NOMO-1 treated with DMSO at 0.1 percent for 48 hours (cell line): ENCODE results near the gene CHRNA1.

Experiments
- DNase-seq: peaks from one replicate; lab custom pipeline; 2025; ENCODE audit not compliant: unreplicated experiment; lab: John Stamatoyannopoulos, UW

Gene CHRNA1

DNA sequence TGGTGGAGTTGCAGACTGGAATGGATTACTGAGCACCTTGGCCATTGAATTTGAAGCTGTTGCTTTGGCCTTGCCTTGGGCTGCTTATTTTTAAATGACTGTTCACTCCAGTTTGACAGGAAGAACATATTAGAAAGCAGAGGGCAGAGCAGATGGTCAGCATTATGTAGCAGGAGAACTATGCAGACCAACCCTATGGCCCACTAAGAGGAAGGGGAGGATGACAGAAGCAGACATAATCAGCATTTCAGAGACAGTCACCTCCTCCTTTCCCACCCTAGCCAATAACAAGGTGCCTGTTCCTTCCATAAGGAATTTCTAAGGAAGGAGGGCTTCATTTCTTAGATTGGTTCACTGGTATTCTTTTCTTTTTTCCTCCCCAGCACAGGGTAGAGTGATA, 2.4 kb downstream of the CHRNA1 start:
- DNase-seq: no peak

DNA sequence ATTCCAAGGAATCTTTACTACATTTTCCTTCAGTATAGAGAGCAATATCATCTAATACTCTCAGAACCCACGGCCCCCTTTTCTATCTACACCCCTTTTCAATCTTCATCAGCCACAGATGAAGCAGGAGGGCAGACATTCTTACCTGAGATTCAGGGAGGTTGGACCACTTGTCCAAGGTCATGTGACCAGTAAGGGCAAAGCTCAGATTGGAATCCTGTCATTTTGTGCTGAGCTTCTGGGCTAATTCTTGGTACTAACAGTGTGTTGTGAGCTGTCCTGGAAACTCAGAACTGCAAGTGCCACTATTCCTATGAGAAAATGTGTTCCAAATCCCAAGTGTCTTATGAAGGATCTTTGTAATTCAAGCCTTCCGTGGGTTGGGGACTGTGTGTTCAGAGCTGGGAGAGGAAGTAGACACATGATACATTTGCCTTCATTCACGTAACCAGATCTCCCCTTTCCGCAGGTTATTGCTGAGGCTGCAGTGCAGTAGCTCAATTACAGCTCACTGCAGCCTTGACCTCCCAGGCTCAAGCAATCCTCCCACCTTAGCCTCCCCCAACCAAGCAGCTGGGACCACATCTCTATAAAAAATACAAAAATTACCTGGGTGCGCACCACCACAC, 3.3 kb downstream of the CHRNA1 start:
- no peak for DNase-seq

DNA sequence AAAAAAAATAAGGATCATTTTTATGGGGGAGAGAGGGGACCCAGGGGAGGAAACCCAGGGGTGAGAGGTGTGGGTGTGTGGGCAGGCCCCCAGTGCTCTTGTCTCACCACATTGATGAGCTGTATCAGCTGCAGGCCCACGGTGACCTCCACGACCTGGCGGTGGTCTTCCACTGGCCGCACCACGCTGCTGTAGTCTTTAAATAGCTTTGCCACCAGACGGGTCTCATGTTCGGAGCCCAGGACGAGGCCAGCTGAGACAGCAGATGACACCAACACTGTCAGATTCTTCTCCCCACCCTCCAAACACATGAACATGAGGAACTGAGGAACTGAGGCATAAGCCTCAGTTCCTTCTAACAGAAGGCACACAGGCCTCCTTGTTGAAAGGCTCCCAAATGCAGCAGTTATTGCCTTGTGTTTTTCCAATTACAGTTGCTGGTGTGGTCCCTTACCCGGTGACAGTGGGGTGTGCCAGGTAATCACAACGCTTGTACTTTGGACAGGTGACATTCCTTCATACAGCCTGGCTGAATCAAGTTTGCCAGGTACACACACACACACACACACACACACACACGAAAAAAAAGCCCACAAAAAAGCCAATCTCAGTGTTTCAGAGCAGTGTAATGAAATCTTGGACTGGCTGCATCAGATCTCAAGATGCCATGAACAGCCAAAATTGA, 4.7 kb downstream of the CHRNA1 start:
- DNase-seq: no peak

DNA sequence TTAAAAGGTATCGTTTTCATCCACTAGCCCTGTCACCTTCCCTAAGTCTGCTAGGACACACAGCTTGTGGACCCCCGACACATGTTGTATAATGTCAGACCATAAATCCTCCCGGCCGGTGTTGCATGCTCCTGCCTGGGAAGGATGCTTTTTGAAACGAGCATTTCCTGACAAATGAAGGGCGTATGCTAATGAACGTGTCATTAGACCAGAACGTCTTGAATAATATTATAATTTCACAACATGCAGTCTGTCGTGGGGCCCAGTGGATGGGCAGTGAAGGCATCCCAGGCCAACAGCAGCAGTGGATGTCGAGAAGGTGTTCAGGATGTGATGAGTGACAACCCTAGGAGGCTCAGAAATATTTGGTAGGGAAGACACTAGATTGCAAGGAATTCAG, 7.5 kb downstream of the CHRNA1 start:
- no peak for DNase-seq

DNA sequence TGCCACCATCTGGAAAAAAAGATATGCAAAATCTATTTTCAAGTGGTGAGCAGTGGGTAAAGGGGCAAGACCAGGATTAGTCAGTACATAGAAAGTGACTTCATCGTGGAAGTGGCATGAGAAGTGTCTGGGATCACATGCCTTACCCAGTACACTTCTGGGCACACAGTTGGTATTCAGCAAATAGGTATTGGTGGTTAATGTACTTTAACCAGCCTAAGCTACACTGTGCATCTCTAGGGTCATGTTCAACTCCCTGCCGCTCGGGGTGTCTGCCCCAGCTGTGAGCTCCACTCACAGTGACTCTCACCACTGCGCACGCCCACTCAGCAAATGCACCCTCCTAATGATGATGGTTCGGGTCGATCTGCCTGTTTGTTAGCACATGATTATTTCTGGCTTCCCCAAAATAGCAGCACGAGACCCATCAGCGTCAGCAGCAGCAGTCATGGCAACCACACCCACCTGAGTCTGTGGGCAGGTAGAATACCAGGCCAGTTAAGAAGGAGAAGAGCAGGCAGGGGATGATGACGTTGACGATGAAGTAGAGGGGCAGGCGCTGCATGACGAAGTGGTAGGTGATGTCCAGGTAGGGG, 11.1 kb downstream of the CHRNA1 start:
- no peak for DNase-seq

DNA sequence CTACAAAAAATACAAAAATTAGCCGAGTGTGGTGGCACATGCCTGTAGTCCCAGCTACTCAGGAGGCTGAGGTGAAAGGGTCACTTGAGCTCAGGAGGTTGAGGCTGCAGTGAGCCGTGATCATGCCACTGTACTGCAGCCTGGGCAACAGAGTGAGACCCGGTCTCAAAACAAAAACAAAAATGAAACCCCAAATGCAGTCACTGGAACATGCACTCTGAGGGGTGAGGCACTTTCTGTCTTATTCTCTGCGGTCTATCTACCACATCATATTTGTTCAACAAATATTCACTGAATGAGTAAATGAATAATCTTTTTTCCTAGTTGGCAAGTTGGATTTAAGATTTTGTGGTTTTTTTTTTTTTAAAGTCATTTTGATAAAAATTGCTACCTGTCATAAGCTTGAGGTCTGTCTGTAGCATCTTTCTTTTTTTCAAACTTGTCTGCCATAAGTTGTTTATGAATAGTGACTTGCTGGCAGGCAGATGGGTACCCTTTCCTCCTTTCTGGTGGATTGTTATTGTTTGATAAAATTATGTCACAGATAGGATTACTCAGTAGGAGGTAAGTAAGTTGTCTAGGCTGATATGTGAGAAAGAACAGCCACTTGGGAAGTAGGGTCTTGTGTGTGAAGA, 11.8 kb downstream of the CHRNA1 start:
- no peak for DNase-seq

DNA sequence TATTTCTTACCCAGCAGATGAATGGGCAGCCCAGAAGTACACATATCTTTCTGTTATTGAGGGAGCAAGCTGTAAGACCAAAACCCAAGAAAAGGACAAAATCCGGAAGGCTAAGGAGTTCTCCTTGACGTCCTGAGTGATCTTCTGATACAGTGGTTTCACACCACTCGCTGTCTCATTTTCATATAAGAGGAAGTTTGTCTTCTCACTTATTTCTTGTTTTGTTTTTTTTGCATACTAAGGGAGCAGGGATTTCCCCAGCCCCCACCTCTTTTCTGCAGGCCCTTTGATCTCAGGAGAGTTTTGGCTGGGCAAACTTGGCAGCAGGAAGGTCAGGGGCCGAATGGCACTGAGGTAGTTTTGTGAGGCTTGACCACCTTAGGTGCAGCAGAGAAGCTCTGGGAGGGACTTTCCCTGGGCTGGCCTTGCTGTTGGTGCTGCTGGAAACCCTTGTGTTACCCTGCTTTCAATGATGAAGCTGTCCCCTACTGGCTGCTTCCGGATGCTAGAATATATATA, 13.3 kb downstream of the CHRNA1 start:
- DNase-seq: peak; percentile 27

DNA sequence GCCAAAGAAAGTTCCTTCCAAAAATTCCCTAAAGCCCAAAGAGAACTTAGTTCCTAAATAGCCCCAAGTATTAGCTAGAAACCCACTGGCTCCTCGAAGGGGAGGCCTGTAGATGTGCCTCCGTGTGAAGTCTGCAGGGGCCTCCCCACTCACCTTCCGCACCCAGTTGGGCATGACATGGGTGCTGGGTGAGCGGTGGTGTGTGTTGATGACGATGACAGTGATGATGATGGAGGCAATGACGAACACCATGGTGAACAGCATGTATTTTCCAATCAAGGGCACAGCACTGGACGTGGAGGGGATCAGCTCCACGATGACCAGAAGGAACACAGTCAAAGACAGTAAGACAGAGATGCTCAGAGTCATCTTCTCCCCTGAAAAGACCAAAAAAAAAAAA, 14.5 kb downstream of the CHRNA1 start:
- no peak for DNase-seq

DNA sequence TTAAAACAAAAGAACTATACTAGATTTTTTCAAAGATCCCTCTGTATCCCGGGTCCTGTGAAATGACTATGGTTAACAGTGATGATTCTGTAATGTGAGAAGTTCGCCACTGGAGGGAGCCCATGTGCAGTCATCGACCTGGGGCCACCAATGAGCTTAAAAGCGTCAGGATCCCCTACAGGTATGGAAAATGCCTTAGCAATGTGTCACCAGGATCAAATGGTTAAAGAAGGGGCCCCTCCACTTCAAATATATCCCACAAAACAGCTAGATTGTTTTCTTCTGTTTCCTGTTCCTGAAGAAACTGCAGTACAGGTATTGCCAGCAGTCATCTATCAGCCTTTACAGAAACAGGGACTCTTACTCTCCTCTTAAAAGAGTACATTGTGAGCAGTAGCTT, 15.3 kb downstream of the CHRNA1 start:
- DNase-seq: peak; percentile 30

DNA sequence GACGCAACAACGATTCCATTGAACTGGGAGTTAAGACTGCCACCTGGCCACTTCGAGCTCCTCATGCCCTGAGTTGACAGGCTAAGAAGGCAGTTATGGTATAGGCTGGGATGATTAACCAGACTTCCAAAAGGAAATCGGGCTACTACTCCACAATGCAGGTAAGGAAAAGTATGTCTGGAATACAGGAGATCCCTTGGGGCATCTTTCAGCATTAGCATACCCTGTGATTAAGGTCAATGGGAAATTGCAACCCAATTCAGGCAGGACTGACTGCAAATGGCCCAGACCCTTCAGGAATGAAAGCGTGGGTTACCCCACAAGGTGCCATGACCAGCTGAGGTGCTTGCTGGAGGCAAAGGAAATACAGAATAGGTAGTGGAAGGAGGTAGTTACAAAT, 19.1 kb downstream of the CHRNA1 start:
- DNase-seq: no peak

DNA sequence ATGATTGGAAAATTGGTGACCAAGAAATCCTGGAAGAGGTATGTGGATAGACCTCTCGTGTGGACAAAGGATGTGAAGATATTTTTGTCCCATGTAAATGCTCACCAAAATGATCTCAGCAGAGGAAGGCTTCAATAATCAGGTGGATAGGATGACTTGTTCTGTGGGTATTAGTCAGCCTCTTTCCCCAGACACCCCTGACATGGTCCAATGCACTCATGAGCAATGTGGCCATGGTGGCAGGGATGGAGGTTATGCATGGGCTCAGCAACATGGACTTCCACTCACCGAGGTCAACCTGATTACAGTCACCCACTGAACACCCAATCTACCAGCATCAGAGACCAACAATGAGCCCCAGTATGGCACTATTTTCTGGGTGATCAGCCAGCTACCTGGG, 20.2 kb downstream of the CHRNA1 start:
- DNase-seq: no peak

DNA sequence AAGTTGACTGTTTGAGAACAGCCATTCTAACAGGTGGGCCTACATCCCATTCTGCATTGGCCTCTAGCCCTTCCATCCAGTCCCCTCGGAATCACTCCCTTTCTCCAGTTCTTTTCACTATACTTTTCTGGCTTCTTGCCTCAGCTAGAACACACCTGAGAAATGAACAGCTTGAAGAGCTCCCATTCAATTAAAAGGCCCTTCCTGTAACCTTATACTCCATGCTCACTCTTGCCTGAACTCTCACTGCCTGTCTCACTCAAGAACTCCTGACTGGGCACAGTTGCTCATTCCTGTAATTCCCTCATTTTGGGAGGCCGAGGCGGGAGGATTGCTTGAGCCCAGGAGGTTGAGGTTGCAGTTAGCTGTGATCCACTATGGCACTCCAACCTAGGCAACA, 23.6 kb downstream of the CHRNA1 start:
- DNase-seq: no peak

DNA sequence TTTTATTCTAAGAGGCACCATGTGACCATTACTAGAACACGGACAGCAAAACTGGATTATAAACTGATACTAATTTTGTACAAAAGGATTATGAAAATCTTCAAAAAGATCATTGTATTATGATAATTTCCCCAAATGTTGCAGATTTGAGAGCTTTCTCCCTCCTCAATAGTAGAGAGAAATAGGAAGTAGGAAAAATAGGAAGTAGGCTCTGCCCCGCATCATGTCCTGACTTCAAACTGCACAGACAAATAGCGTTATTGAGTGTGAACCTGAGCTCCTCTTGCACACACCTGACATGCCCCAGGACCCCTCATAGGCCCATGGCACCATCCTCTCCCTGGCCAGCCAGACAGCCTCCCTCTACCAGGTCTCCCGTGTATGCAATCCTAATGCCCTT, 25.4 kb downstream of the CHRNA1 start:
- peak; percentile 44 for DNase-seq

DNA sequence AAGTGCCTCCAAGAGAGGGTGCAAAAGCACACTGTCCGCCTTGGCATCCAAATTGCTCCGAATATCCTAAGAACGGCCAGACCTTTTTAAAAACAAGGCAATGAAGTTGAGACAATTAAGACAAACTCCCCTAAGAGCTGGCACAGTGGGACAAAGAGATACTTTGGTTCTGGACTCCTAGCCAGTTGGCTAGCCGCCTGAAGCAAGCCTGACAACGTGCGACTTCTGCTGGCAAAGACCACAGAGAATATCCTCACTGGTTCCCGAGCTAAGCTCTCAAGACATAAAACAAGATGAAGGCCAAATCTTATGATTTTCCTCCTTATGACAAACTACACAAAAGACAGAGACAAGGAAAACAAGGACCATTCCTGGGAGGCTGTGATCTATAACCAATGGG, 32.7 kb downstream of the CHRNA1 start:
- DNase-seq: no peak

DNA sequence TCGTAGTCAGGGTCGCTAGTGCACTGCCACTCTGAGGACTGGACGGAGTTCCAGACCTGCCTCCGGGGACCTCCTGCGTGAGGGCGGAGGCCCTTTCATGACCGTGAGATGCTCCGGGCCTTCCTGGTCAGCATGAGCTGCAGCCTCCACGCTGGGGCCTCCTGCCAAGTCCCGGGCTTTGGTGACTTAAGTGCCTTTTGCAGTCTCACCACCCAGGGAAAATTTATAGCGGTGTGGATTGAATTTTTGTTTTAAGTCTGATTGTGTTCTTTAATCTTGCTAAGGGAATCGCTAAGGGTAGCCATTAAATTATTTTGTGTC, 33.6 kb downstream of the CHRNA1 start:
- DNase-seq: no peak

DNA sequence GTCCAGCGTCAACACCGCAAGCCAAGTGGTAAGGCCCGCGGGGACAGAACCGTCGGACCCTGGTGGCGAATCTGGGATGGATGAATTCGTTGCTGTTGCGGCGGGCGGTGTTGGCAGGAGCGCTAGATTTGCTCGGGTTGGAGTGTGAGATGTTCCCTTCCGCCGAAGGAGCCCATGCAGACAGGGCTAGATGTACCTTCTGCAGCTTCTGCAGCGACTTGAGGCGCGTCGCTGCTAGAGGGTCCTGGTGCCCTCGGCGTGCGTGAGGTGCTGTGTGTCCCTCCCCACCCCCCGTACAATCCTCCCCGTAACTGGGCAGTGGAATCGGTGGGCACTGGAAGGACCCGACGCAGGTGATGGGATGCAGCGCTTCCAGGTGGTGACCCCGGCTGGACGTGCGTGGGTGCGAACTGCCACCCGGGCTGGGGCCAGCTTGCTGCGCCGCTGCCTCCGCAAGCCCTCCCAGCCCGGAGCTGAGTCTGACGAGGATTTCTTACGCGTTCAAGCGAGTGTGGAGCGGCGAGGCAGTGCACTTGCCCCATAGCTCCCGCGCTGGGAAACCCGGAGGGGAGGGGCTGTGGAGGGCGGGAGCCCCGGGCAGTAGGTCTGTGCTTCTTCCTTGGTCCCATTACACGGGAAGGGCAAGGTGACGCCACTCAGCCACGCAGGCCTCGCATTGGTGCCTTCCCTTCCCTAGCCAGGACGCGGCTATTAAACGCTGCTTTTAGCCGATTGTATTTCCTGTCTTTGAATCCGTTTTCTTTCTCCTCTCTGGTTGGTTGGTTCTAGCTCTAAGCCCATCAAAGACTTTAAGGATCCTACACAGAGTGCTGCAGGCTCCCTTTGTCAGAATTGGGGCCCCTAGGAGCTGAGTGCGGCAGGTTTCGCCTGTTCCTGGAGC, 34.2 kb downstream of the CHRNA1 start:
- DNase-seq: no peak

DNA sequence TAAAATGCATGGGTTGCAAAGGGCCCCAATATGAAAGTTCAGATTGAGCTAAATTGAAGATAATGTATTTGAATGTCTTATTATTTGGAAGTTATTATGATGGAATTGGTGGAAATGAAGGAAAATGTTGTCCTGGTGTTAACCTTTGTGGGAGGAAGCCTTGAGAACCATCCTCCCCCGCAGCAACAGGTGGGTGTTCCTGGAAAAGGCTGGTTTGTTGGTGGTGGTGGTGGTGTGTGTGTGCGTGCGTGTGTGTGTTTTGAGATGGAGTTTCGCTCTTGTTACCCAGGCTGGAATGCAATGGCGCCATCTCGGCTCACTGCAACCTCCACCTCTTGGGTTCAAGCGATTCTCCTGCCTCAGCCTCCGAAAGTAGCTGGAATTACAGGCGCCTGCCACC, 36.2 kb downstream of the CHRNA1 start:
- no peak for DNase-seq

DNA sequence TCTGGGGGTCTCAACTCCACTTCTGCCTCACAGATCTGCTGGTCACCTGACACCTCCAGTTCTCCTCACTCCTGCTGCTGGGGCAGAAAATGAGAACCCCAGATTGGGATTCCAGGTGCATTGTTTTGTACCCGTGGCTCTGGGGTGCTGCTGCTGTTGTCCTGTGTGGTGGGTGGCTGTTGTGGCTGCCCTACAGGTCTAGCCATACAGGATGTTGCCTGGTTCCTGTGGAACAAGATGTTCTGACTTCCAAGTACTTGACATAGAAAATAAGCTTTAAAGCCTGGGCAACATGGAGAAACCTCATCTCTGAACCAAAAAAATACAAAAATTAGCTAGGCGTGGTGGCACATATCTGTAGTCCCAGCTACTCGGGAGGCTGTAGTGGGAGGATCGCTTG, 38.1 kb downstream of the CHRNA1 start:
- DNase-seq: no peak

DNA sequence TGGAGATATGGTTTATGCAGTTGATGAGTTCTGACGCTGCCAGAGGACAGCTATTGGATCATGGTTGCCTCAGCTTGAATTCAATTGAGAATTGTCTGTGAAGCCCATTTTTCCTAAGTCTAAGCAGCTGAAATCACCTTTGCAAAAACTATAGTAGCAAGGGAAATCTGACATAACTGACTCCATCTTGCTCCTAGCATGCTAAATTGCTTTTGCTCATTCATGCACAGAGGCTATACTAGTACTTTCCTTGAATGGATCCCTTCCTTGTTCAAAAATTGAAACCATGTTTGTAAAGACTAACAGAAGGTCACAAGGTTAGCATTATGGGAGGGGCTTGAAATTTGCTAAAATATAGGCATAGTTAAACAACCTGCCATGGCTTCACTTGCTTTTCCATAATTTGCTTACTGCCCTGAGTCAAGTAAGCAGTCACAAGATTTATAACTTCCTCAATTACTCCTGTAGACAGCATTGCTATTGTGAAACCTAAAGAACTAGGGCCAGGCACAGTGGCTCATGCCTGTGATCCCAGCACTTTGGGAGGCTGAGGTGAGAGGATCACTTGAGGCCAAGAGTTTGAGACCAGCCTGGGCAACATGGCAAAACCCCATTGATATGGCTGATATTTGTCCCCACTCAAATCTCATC, 41.2 kb downstream of the CHRNA1 start:
- DNase-seq: peak; percentile 91

DNA sequence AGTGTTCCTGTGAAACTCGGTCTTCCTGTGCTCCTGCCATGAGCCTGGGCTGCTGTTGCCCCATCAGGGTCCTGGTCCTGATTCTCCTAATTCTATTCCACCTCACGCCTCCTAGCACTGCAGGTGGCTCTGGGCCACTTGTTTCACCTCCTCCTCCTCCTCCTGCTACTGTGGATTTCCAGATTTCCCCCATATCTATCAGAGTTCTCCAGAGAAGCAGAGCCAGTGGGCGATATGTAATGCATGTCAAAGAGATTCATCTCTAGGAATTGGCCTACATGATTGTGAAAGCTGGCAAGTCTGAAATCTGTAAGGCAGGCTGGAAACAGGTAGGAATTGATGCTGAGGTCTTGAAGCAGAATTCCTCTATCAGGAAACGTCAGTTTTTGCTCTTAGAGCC, 45.3 kb downstream of the CHRNA1 start:
- DNase-seq: no peak

DNA sequence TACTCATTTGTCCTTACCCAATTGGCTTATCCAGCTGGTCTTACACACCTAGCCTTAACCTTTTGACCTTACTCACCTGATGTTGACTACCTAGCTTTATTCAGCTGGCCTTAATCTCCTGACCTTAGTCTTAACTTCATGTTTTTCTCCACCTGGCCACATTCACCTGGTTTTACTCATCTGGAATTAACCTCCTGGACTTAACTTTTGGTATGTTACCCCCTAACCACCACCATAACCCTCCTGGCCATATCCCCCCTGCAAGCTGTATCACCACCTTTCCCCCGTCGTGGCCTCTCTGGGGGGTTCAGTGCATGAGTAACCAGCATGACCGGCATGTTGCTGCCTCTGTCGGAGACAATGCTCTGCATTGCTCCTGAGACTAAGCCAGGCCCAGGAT, 45.7 kb downstream of the CHRNA1 start:
- no peak for DNase-seq
